Islet of Langerhans (tissue), 1 donor: ENCODE data around the gene ZFYVE27.

Experiments
- FAIRE-seq: peaks from one replicate; lab custom pipeline; 2011; peaks lifted over from hg19 to GRCh38; lab: Jason Lieb, UNC

Gene ZFYVE27

DNA sequence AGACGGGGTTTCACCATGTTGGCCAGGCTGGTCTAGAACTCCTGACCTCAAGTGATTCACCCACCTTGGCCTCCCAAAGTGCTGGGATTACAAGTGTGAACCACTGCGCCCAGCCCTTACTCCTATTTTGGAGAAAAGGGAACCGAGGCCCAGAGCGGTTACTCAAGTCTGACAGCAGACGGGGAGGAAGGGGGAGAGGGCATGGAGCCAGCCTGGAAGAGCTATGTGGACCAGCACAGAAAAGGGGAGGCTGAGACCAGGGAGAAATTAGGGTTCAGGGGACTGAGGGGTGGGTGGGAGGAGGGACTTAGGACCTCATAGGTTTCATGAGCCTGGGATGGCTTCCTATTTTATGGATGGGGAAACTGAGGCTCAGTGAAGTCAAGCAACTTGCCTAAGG, 33.3 kb downstream of the ZFYVE27 start:
- FAIRE-seq: no peak

DNA sequence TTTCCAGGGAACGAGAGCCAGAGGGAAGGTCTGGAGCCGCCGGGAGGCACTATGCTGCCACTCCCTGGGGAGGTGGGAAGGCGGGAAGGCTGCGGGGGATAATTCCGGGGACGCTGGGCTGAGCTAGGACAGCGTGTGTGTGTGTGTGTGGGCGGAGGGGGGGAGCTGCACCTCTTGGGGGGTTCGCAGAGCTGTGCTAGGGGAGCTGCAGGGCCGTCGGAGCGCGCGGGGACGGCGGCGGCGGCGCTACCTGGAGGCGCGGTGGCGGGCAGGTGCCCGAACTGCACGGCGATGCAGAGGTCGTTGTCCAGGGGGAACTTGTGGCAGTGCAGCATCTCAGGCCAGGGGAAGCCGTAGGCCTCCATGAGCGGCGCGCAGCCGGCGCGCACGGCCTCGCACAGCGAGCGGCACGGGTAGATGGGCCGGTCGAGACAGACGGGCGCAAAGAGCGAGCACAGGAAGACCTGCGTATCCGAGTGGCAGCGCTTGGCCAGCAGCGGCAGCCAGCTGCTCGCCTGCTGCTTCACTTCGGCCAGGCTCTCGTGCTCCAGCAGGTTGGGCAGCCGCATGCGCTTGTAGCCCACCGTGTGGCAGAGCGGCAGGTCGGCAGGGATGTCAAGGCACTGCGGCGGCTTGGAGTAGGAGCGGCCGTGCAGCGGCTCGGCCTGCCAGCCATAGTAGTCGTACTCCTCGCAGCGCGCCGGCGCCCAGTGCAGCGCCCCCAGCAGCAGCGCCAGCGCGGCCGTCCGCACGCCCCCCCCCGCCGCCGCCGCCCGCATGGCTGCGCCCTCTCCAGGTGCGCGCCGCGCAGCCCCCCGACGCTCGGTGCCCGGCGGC, 34.3 kb downstream of the ZFYVE27 start:
- no peak for FAIRE-seq

DNA sequence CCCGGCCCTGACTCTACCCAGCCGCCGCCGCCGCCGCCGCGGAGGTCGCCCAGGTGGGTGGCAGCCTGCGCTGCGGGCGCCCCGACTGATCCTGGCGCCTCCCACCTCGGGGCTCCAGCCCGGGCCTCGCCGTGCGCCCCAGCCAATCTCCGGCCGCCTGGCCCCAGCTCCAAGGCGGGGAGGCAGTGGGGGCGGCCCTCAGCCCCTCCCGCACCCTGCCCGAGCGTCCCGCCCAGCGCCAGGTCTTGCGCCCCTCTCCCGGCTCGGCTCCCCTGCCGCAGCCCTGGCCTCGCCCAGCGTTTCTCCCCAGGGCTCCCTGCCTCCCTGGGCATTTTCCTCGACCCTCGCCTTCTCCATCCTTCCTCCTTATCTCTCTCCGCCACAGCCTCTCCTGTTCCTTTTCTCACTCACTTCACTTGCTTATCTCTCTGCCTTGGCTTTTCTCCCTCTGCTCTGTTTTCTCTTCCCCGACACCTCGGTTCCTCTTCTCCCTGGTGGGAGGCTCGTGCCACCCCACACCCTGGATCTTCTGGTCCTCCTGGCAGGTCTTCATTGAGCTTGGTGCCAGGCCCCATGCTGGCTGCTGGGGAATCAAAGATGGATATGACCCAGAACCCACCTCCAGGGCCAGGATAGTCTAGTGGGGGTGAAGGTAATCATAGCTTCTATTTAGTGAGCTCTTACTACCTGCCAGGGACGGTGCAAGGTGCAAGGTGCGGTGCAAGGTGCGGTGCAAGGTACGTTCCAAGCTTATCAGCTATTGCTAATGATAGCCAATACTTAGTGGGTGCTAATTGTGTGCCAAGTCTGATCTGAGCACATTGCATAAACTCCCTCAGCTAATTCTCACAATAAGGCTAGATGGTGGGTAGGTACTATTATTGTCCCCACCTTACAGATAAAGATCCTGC, 35.2 kb downstream of the ZFYVE27 start, which contains the start of gene SFRP5:
Gene SFRP5 (minus strand): TSS at position 87 of the 911 bp plus-strand sequence. CDS start 166 bp downstream, outside the sequence.
- FAIRE-seq: no peak

GRCh38 chr10:97773096-97773495, 36.2 kb downstream of the ZFYVE27 start:
- FAIRE-seq: no peak

DNA sequence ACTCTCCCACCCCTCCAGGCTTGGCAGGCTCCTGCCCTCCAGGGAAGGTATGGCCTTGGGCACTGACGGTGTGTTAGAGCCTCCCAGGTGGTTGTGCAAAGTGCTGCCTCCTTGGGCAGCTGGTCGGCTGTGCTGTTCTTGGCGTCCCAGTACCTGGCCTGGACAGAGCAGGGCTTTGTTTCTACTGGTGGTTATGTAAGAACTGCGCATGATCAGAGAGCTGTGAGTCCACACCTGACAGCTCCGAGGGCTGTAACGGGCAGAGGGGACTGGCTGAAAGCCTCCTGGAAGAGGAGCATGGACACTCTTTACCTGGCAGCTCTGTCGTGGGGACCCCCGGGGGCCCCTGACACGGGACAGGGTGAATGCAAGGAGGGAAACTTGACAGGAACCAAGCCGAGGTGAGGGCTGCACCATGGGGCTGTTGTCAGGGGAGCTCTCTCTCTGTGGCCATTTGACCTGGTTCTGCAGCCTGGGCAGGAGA, 37.9 kb downstream of the ZFYVE27 start:
- no peak for FAIRE-seq

GRCh38 chr10:97777143-97777542, 40.2 kb downstream of the ZFYVE27 start:
- no peak for FAIRE-seq

GRCh38 chr10:97778452-97779302, 41.7 kb downstream of the ZFYVE27 start:
- FAIRE-seq: no peak

DNA sequence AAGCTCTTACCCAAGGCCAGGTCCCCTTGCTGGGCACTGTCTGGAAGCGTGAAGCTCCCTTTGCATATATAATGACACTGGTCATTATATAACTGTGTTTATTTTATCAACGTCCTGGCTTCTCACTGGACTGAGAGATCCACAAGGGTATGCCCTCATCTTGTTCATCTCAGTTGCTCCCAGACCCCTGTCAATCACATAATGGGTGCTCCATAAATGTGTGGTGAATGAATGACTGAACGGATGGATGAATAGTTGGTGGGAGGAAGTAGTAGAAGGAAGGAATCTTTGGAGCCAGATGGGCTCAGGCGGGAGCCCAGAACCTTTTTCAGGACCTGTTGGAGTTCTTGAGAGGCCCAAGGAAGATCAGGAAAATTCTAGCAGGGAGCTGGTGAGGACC, 42.6 kb downstream of the ZFYVE27 start:
- FAIRE-seq: no peak

DNA sequence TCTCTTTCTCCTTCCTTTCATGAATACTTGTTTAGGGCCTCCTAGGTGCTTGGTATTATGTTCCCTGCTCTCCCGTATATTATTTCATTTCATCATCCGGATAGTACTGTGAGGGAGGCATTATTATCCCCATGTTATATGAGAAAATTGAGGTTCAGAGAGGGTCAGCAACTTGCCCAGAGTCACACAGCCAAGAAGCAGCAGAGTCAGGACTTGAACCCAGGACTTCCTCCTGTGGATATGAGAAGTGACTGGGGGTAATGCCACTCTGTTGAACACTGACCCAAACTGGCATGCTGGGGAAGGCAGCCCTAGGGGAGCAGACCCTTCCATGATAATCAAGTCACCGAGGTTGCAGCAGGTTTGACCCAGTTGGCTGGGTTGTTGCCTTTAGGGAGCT, 43.0 kb downstream of the ZFYVE27 start:
- FAIRE-seq: no peak

DNA sequence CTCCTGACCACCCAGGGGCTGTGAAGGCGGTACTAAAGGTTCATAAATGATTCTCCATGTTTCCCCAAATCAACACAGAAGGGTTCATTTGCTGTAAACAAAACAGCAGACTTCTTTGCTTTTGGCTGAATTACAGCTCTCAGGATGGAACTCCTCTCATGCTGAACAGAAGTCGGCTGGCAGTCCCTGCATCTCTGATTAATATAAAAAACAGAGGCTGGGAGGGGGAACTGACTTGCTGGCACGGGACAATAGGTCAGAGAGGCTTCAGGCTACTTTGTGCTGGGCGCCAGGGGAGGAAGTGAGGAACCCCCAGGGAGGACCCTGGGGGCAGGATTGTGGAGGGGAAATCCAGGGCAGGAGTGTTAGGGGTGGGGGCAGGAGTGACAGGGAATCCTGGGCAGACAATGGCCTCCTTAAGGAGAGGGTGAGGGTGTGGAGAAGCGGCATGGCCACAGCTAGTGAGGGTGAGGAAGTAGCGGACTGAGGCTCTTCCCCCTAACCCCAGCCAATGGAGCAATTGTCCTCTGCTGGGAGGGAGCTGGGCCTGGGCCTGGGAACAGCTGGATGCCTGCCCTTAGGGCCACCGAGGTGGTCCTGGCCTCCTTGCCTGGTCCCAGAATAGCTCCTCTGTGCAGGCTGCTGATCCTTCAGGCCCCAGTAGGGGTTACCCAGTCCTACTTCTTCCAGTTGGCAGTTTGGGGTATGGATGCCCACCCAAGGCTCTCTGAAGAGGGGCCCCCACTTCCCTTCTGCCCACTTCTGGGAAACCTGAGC, 44.1 kb downstream of the ZFYVE27 start:
- FAIRE-seq: no peak

GRCh38 chr10:97781618-97782331, 44.8 kb downstream of the ZFYVE27 start:
- FAIRE-seq: no peak

DNA sequence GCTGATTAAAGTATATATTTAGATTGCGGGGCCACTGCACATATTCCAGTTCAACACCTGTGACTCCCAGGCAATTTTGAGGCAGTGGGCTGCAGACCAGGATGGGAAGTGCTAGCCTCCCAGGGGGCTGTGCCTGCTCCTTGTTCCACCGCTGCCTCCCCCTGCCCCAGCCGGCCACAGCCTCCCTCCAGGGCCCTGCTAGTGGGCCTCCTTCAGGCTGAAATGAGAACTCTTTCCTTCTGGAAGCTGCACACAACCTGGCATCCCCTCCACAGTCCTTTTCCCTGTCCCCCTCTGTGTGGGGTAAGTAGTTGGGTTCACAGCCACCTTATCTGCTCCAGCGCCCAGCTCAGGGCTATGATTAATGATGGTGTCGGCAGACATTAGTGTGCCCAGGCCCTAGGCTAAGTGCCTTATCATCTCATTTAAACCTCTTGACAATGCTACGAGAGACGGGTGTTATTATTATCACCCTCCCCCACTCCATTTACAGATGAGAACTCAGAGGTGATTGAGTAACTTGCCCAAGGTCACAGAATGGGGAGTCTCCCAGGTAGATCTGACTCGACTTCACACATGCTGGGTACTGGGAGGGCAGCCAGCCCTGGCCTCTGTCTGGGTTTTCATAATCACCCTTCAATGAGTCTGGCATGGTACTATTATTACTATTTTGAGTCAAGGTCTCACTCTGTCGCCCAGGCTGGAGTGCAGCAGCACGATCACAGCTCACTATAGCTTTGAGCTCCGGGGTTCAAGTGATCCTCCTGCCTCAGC, 45.7 kb downstream of the ZFYVE27 start:
- no peak for FAIRE-seq

DNA sequence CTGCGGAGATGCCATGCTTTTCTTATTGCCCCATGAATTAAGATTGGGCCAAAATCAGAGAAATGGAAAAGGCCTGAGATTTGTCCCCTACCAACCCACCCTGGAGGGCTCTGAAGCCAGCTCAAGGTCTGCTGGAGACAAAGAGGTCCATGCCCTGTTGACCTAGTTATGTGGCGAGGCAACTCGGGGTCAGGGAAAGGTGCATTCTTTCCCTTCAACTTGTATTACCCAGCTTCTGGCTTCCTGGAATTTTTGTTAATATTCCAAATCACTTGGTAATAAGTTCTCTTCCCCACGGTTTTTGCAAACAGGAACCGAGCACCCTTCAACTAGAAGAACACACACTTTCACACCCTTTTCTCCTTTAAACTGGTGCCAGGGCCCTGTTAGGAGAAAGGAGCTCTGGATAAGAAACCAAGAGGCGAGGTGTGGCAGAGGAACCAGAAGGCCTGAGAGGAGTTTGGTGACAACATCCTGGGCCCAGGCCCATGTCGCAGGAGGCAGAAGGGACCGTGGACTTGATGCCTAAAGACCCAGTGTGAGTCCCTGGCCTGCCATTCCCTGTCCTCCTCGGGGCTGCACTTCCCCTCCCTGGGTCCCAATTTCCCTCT, 47.4 kb downstream of the ZFYVE27 start:
- FAIRE-seq: no peak

GRCh38 chr10:97785231-97785630, 48.3 kb downstream of the ZFYVE27 start:
- no peak for FAIRE-seq

- no peak for FAIRE-seq
These were observed 48.8 kb downstream of the ZFYVE27 start for GRCh38 chr10:97785731-97786130.

DNA sequence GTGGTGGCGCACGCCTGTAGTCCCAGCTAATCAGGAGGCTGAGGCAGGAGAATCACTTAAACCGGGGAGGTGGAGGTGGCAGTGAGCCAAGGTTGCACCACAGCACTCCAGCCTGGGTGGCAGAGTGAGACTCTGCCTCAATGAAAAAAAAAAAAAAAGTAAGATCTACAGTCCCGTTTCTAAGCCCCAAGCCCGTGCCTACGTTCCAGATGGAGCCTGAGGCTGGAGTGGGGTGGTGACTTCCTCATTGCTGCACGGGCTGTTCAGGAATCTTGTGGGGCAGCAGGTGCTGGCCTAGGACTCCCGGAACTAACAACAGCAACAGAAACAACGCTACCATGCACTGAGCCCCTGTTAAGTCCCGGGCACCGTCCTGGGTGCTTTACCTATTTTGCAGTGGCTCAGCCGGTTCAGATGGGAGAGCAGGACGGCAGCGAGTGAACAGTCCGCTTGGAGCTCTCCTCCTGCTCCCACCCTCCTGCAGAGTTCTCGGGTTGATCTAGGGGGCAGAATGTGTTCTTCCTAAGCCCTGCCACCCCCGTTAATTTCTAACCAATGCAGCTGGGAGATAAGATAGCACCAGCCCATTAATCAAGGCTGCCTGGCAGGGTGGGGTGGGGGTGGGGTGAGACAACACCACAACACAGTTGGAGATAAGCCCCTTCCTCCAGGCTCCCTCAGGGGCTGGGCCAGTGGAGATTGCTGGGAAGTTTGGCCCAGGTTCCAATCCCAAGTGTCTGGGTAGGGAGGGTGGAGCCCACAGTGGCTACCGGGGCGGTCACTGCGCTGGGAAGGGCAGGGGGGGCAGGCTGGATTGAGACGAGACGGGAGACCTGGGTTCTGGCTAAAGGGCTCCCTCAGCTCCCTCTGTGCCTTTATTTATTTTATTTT, 51.9 kb downstream of the ZFYVE27 start:
- FAIRE-seq: no peak

DNA sequence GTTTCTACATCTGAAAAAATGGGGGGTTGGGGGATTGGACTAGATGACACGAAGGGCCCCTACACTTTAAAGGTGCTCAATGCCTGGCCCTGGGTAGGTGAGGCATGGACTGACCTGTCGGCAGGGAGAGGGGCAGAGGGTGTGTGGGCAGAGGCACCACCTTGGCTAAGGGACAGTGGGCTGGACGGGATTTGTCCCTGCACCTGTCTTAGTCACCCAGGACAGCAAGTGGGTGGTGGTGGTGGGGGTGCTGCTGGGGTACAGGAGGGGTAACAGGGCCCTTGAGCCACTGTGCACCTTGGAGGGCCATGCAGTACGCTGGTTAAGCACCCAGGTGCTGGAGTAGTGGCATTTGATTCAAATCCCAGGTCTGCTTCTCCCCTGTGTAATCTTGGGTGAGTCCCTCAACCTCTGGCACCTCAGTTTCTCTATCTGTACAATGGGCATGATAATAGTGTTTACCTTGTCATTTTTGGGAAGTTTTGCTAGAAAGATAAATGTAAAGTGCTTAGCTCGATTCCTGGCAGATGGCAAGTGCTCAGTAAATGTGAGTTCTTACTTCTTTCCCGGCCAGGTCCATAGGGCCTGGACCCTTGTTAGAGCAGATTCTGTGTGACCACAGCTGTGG, 53.0 kb downstream of the ZFYVE27 start:
- no peak for FAIRE-seq
